ENCODE data around the gene UBE3B. TPM values are rescaled to one million over a fixed set of nuclear protein-coding genes. Genes with fewer than 3 reads are reported as not detected.

Gene UBE3B
- total RNA-seq, 4 donors from 2014 or later, result 51.0 to 93.5 (median 78.9) TPM

- H3K27ac ChIP-seq, result no peak overlapping the region
- TF ChIP-seq, protein P1, sequence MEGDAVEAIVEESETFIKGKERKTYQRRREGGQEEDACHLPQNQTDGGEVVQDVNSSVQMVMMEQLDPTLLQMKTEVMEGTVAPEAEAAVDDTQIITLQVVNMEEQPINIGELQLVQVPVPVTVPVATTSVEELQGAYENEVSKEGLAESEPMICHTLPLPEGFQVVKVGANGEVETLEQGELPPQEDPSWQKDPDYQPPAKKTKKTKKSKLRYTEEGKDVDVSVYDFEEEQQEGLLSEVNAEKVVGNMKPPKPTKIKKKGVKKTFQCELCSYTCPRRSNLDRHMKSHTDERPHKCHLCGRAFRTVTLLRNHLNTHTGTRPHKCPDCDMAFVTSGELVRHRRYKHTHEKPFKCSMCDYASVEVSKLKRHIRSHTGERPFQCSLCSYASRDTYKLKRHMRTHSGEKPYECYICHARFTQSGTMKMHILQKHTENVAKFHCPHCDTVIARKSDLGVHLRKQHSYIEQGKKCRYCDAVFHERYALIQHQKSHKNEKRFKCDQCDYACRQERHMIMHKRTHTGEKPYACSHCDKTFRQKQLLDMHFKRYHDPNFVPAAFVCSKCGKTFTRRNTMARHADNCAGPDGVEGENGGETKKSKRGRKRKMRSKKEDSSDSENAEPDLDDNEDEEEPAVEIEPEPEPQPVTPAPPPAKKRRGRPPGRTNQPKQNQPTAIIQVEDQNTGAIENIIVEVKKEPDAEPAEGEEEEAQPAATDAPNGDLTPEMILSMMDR (IDR thresholded peaks at IDR 0.05), result no peak
- TF ChIP-seq EP300 (IDR thresholded peaks at IDR 0.05) (no peak), POLR2A (IDR thresholded peaks at IDR 0.05) (no peak)
- no peaks in the 10 kb centered on the region for H3K27me3 ChIP-seq
- DNase-seq (ENCODE audit: low spot score in 2 of 2), result no peak
- peaks cover 0 to 22% (median 0%) of the 10 kb centered on the region in 4 donors for H3K4me1 ChIP-seq
- WGBS, 2 donors, result 75 to 89% methylated on average over 3 of the region's 3 CpGs
- peaks cover 0 to 78% (median 0%) of the 10 kb centered on the region in 3 donors for H3K36me3 ChIP-seq
- no peak overlapping the region for H3K4me3 ChIP-seq
- no peaks in the 10 kb centered on the region for H3K9me3 ChIP-seq
Observed at GRCh38 chr12:109567967-109568366, 90.5 kb downstream of the UBE3B start.

DNA sequence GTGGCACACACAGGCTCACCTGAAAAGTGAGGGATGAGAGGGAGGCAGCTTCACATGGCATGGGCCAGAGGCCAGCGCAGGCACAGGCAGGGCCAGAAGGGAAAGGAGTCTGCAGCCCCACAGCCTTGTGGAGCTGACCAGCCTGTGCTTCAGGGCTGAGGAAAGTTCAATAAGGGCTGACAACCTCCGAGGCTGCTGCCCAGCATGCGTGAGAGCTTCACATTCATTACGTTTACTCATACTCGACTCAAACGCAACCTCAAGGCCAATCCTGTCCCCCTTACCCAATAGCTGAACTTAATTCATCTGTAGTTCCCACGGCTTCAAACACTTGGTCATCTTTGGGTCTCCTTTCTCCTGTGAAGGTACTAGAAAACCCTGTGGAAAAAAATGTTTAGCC lies 91.1 kb downstream of the UBE3B start:
- 87 to 88% methylated on average over 7 of the region's 7 CpGs for WGBS, 2 donors
- Histone ChIP-seq H3K4me3 (no peak overlapping the region), H3K9me3 (no peaks in the 10 kb centered on the region), H3K27ac (no peak overlapping the region), H3K27me3 (no peaks in the 10 kb centered on the region), H3K36me3 (peaks cover 0 to 72% (median 0%) of the 10 kb centered on the region in 3 donors), H3K4me1 (peaks cover 0 to 21% (median 0%) of the 10 kb centered on the region in 4 donors)
- DNase-seq (ENCODE audit: low spot score in 2 of 2), result no peak
- no peak for TF ChIP-seq EP300 (IDR thresholded peaks at IDR 0.05)
- TF ChIP-seq, protein P1 (IDR thresholded peaks at IDR 0.05), result no peak
- no peak for TF ChIP-seq POLR2A (IDR thresholded peaks at IDR 0.05)

DNA sequence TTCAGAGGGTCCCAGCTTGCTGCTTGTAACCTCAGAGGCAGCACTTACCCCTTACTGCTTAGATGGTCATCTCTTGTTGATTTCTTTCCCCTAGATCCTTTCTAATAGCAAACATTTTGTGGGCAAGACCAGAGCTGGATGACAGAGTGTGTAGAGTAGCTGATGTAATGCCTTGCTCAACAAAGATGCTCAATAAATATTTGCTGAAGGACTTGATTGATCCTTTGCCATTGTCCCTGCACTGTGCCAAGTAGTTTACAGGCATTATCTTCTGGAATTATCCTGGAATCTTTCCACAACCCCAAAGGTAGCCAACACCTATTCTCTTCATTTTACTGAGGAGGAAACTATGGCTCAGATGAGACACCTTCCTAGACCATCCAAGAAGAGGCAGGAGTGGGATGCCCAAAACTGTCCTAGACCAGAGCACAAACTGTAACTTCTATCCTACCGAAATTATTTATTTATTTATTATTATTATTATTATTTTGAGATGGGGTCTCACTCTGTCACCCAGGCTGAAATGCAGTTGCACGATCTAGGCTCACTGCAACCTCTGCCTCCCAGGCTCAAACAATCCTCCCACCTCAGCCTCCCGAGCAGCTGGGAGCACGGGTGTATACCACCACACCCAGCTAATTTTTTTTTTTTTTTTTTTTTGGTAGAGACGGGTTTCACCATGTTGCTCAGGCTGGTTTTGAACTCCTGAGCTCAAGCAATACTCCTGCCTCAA lies 94.5 kb downstream of the UBE3B start:
- H3K4me1 ChIP-seq, result peaks cover 0 to 26% (median 9%) of the 10 kb centered on the region in 4 donors
- no peak for DNase-seq (ENCODE audit: low spot score in 2 of 2)
- 73 to 77% methylated on average over 5 of the region's 5 CpGs for WGBS, 2 donors
- no peaks in the 10 kb centered on the region for H3K27me3 ChIP-seq
- H3K9me3 ChIP-seq, result no peaks in the 10 kb centered on the region
- H3K27ac ChIP-seq, result peak overlapping the region in 2 of 4 donors; percentile 89 to 94
- H3K36me3 ChIP-seq, result peaks cover 0 to 52% (median 0%) of the 10 kb centered on the region in 3 donors
- no peak overlapping the region for H3K4me3 ChIP-seq
- TF ChIP-seq POLR2A (IDR thresholded peaks at IDR 0.05) (no peak), EP300 (IDR thresholded peaks at IDR 0.05) (no peak)
- TF ChIP-seq, protein P1 (IDR thresholded peaks at IDR 0.05), result no peak

GRCh38 chr12:109572506-109572845 lies 95.0 kb downstream of the UBE3B start:
- TF ChIP-seq, protein P1 (IDR thresholded peaks at IDR 0.05), result no peak
- no peak for TF ChIP-seq POLR2A (IDR thresholded peaks at IDR 0.05)
- no peak for TF ChIP-seq EP300 (IDR thresholded peaks at IDR 0.05)
- peak overlapping the region in 3 of 4 donors; percentile 85 to 94 (median 89) for H3K27ac ChIP-seq
- WGBS, 2 donors, result 50 to 56% methylated on average over 3 of the region's 3 CpGs
- H3K27me3 ChIP-seq, result no peaks in the 10 kb centered on the region
- peaks cover 0 to 26% (median 9%) of the 10 kb centered on the region in 4 donors for H3K4me1 ChIP-seq
- no peaks in the 10 kb centered on the region for H3K9me3 ChIP-seq
- no peak for DNase-seq (ENCODE audit: low spot score in 2 of 2)
- H3K4me3 ChIP-seq, result peak overlapping the region; percentile 67 to 96 (median 80)
- peaks cover 0 to 52% (median 2%) of the 10 kb centered on the region in 3 donors for H3K36me3 ChIP-seq
